B cell (primary cell): ENCODE data around the gene SORL1-AS1.

Source experiments
- ATAC-seq: fragments of 200-7000 bp; cut with Tn5 transposase; one replicate; pipeline ENCODE4 v1.10.0; 2021; ENCODE audit warnings: low read depth, mild to moderate bottlenecking, moderate number of reproducible peaks, moderate library complexity
- CTCF ChIA-PET: fragments of 350-600 bp; sonication (Branson Sonifier 250); formaldehyde crosslinking; loops from one replicate; lab custom pipeline; 2021; ENCODE audit warnings: antibody characterized with exemption, inconsistent platforms; lab: Charles Lee
- POLR2A ChIA-PET: fragments of 350-600 bp; sonication (Branson Sonifier 250); formaldehyde crosslinking; loops from one replicate; lab custom pipeline; 2021; ENCODE audit warnings: antibody characterized with exemption; lab: Charles Lee
- DNase-seq: peaks from one replicate; pipeline ENCODE4 v3.0.0; 2013
- H2AFZ ChIP-seq: 2 replicates; pipeline ENCODE4 v1.6.1; 2012; ENCODE audit warnings: mild to moderate bottlenecking, low read depth, low read length; ENCODE audit not compliant: insufficient read depth, poor library complexity, severe bottlenecking
- H3K27ac ChIP-seq, 2 donors: 1 replicate in 1 of 2; 2 replicates in 1 of 2; pipeline ENCODE4 v1.5.1; 2012 to 2013; ENCODE audit warnings: low read length in 2 of 2, mild to moderate bottlenecking in 2 of 2, moderate library complexity in 1 of 2
- H3K27me3 ChIP-seq, 4 experiments: fragments of 200-600 bp in 1 of 4; sonication (generic) in 1 of 4; replicated peaks in 1 of 4; 1 replicate in 2 of 4; 2 replicates in 2 of 4; pipeline versions ENCODE4 v1.6.1 to v1.7.0; 2013 to 2016; ENCODE audit warnings: low read length in 3 of 4, mild to moderate bottlenecking in 2 of 4, mixed read lengths in 1 of 4, moderate library complexity in 1 of 4; ENCODE audit not compliant: insufficient read depth in 4 of 4, control insufficient read depth in 3 of 4; ENCODE audit errors: control extremely low read depth in 1 of 4
- H3K36me3 ChIP-seq, 2 experiments: replicated peaks in 1 of 2; 1 replicate in 1 of 2; 2 replicates in 1 of 2; pipeline versions ENCODE4 v1.6.1 to v1.7.1; 2013; ENCODE audit warnings: low read length in 1 of 2; ENCODE audit not compliant: insufficient read depth in 2 of 2, control insufficient read depth in 1 of 2; ENCODE audit errors: control extremely low read depth in 1 of 2, extremely low read depth in 1 of 2
- H3K4me1 ChIP-seq, 2 donors: fragments of 200-600 bp in 1 of 2; sonication (generic) in 1 of 2; 1 replicate in 1 of 2; 2 replicates in 1 of 2; pipeline versions ENCODE4 v1.5.1 to v1.6.1; 2013 to 2017; ENCODE audit warnings: low read length in 2 of 2; ENCODE audit not compliant: control insufficient read depth in 2 of 2, insufficient read depth in 2 of 2
- H3K4me2 ChIP-seq: replicated peaks from 2 replicates; pipeline ENCODE3; 2012; ENCODE audit warnings: mild to moderate bottlenecking, low read depth, low read length; ENCODE audit not compliant: poor library complexity, severe bottlenecking
- H3K4me3 ChIP-seq, 5 experiments: fragments of 200-600 bp in 1 of 5; sonication (generic) in 1 of 5; 1 replicate in 3 of 5; 2 replicates in 2 of 5; pipeline versions ENCODE4 v1.5.1 to v1.7.0; 2011 to 2016; ENCODE audit warnings: low read length in 4 of 5, mild to moderate bottlenecking in 4 of 5, low read depth in 2 of 5, control low read depth in 1 of 5, moderate library complexity in 1 of 5; ENCODE audit not compliant: insufficient read depth in 1 of 5; ENCODE audit errors: control extremely low read depth in 1 of 5, extremely low read depth in 1 of 5
- H3K79me2 ChIP-seq: fragments of 200-600 bp; sonication (generic); one replicate; pipeline ENCODE4 v1.6.0; 2016; ENCODE audit warnings: low read length; ENCODE audit not compliant: control insufficient read depth, insufficient read depth
- H3K9ac ChIP-seq: fragments of 200-600 bp; sonication (generic); 2 replicates; pipeline ENCODE4 v1.6.1; 2017; ENCODE audit warnings: mild to moderate bottlenecking, low read length, moderate library complexity
- H3K9me3 ChIP-seq, 3 donors: one replicate each; pipeline versions ENCODE4 v1.6.1 to v1.7.1; 2013; ENCODE audit warnings: low read length in 2 of 3; ENCODE audit not compliant: control insufficient read depth in 2 of 3, insufficient read depth in 1 of 3; ENCODE audit errors: control extremely low read depth in 1 of 3
- H4K20me1 ChIP-seq: 2 replicates; pipeline ENCODE4 v1.6.0; 2012; ENCODE audit warnings: mild to moderate bottlenecking, low read length; ENCODE audit not compliant: insufficient read depth, control insufficient read depth, poor library complexity, severe bottlenecking
- H3K27ac Mint-ChIP-seq: one replicate; pipeline ENCODE4 v1.8.0; 2021; ENCODE audit warnings: mixed read lengths
- H3K27me3 Mint-ChIP-seq: one replicate; pipeline ENCODE4 v1.8.0; 2021; ENCODE audit warnings: mixed read lengths
- H3K4me1 Mint-ChIP-seq: one replicate; pipeline ENCODE4 v1.8.0; 2021; ENCODE audit warnings: mixed read lengths
- H3K4me3 Mint-ChIP-seq: one replicate; pipeline ENCODE4 v1.8.0; 2021; ENCODE audit warnings: mixed read lengths
- H3K9me3 Mint-ChIP-seq: one replicate; pipeline ENCODE4 v1.8.0; 2022; ENCODE audit warnings: mixed read lengths; ENCODE audit not compliant: insufficient read depth
- CTCF ChIP-seq: fragments of 200-600 bp; IDR thresholded peaks from one replicate; pipeline ENCODE4 v1.8.0; 2022; ENCODE audit warnings: antibody characterized with exemption, mild to moderate bottlenecking
- EZH2 ChIP-seq: IDR thresholded peaks from 2 replicates; pipeline ENCODE4 v1.6.1; 2012; ENCODE audit warnings: borderline replicate concordance, low read depth, mild to moderate bottlenecking, moderate library complexity, low read length; ENCODE audit not compliant: insufficient read depth, poor library complexity, severe bottlenecking
- WGBS: methylation state at CpG from one replicate; pipeline ENCODE4 v1.1.5; 2013; ENCODE audit warnings: missing lambda C conversion rate; ENCODE audit not compliant: insufficient coverage; 5-methylcytosine and 5-hydroxymethylcytosine counted together
- intact Hi-C: fragments of 100-400 bp; cut with micrococcal nuclease; formaldehyde crosslinking; loops from one replicate; pipeline ENCODE4 v1.10.0; 2022

The SORL1-AS1 gene

GRCh38 chr11:121471167-121471566 is 18.4 kb upstream of the SORL1-AS1 start:
- H2AFZ ChIP-seq, result no peak overlapping the region
- H3K9ac ChIP-seq, result no peak overlapping the region
- no peak overlapping the region for H3K27ac ChIP-seq
- H3K36me3 ChIP-seq, result peaks cover 0 to 15% of the 10 kb centered on the region in 2 experiments
- ATAC-seq, result no peak
- intact Hi-C loops, result no loop called here
- no peak overlapping the region for H3K4me3 ChIP-seq
- H3K4me3 Mint-ChIP-seq, result no peak overlapping the region
- no peaks in the 10 kb centered on the region for H3K9me3 ChIP-seq
- DNase-seq, result no peak
- peaks cover 30 to 39% of the 10 kb centered on the region in 2 donors for H3K4me1 ChIP-seq
- H3K27ac Mint-ChIP-seq, result no peak overlapping the region
- H3K9me3 Mint-ChIP-seq, result no peaks in the 10 kb centered on the region
- TF ChIP-seq EZH2 (no peak), CTCF (no peak)
- H3K27me3 ChIP-seq, result no peaks in the 10 kb centered on the region
- CTCF ChIA-PET, result no interaction called here
- peaks cover 14% of the 10 kb centered on the region for H4K20me1 ChIP-seq
- H3K4me1 Mint-ChIP-seq, result peaks cover 51% of the 10 kb centered on the region
- POLR2A ChIA-PET, result no interaction called here
- peaks cover 74% of the 10 kb centered on the region for H3K79me2 ChIP-seq
- 90% methylated on average over 11 of the region's 12 CpGs for WGBS
- no peaks in the 10 kb centered on the region for H3K27me3 Mint-ChIP-seq
- H3K4me2 ChIP-seq, result no peak overlapping the region

GRCh38 chr11:121469910-121470309 is 17.1 kb upstream of the SORL1-AS1 start:
- Mint-ChIP-seq H3K9me3 (no peaks in the 10 kb centered on the region), H3K4me1 (peaks cover 57% of the 10 kb centered on the region), H3K27me3 (no peaks in the 10 kb centered on the region), H3K27ac (no peak overlapping the region), H3K4me3 (no peak overlapping the region)
- Histone ChIP-seq H4K20me1 (peaks cover 19% of the 10 kb centered on the region), H3K4me1 (peaks cover 42 to 50% of the 10 kb centered on the region in 2 donors), H3K4me3 (no peak overlapping the region), H3K27me3 (no peaks in the 10 kb centered on the region), H3K36me3 (peaks cover 0 to 13% of the 10 kb centered on the region in 2 experiments), H3K27ac (no peak overlapping the region), H3K79me2 (peaks cover 80% of the 10 kb centered on the region), H2AFZ (no peak overlapping the region), H3K9ac (no peak overlapping the region), H3K9me3 (no peaks in the 10 kb centered on the region), H3K4me2 (no peak overlapping the region)
- ATAC-seq, result no peak
- ChIA-PET POLR2A (no interaction called here), CTCF (no interaction called here)
- 96% methylated on average over 4 of the region's 5 CpGs for WGBS
- DNase-seq, result no peak
- TF ChIP-seq EZH2 (no peak), CTCF (no peak)
- intact Hi-C loops, result loop anchor here (2.0 to 5.0 kb wide), 2 partner anchors 13 to 122 kb away; no protein-coding TSS in a partner anchor
